OCI-LY1 (cell line): ENCODE measurements around the gene TIAM1.

Experiments
- H2AFZ ChIP-seq: fragments of 200-600 bp; sonication (generic), shearing (Covaris generic); 2 replicates; pipeline ENCODE4 v1.6.0; 2014; ENCODE audit warnings: antibody characterized with exemption, mild to moderate bottlenecking, low read length
- H3F3A ChIP-seq: fragments of 200-600 bp; sonication (generic), shearing (Covaris generic); 2 replicates; pipeline ENCODE4 v1.6.0; 2014; ENCODE audit warnings: mild to moderate bottlenecking, antibody characterized with exemption, low read length, moderate library complexity; ENCODE audit not compliant: insufficient read depth
- H3K27ac ChIP-seq: fragments of 200-600 bp; sonication (generic); 2 replicates; pipeline ENCODE4 v1.5.1; 2014; ENCODE audit warnings: low read length, mixed run types, mild to moderate bottlenecking, low read depth; ENCODE audit not compliant: poor library complexity, severe bottlenecking
- H3K27me3 ChIP-seq: fragments of 200-600 bp; sonication (generic); 2 replicates; pipeline ENCODE4 v1.6.0; 2014; ENCODE audit warnings: antibody characterized with exemption, mild to moderate bottlenecking, low read length, moderate library complexity; ENCODE audit not compliant: insufficient read depth
- H3K36me3 ChIP-seq: fragments of 200-600 bp; sonication (generic); 2 replicates; pipeline ENCODE4 v1.6.1; 2014; ENCODE audit warnings: mild to moderate bottlenecking, antibody characterized with exemption, low read length, moderate library complexity, mixed read lengths; ENCODE audit not compliant: insufficient read depth
- H3K4me1 ChIP-seq: fragments of 200-600 bp; sonication (generic); 2 replicates; pipeline ENCODE4 v1.5.1; 2014; ENCODE audit warnings: mild to moderate bottlenecking, low read length, moderate library complexity; ENCODE audit not compliant: insufficient read depth, severe bottlenecking
- H3K4me2 ChIP-seq: fragments of 200-600 bp; sonication (generic), shearing (Covaris generic); 2 replicates; pipeline ENCODE4 v1.6.1; 2014; ENCODE audit warnings: low read length
- H3K4me3 ChIP-seq: fragments of 200-600 bp; sonication (generic); 2 replicates; pipeline ENCODE4 v1.5.1; 2014; ENCODE audit warnings: low read length, low read depth, mild to moderate bottlenecking, mixed read lengths; ENCODE audit not compliant: poor library complexity, severe bottlenecking
- H3K79me2 ChIP-seq: fragments of 200-600 bp; shearing (Covaris generic); 2 replicates; pipeline ENCODE4 v1.6.1; 2016; ENCODE audit warnings: mixed run types, low read length, mixed read lengths; ENCODE audit not compliant: insufficient read depth
- H3K9ac ChIP-seq: fragments of 200-600 bp; sonication (generic), shearing (Covaris generic); 2 replicates; pipeline ENCODE4 v1.6.1; 2014; ENCODE audit warnings: mild to moderate bottlenecking, low read length, mixed read lengths
- H3K9me2 ChIP-seq: fragments of 200-600 bp; sonication (generic), shearing (Covaris generic); 2 replicates; pipeline ENCODE4 v1.6.1; 2014; ENCODE audit warnings: low read depth, mild to moderate bottlenecking, low read length, mixed read lengths
- H3K9me3 ChIP-seq: fragments of 200-600 bp; shearing (Covaris generic); 2 replicates; pipeline ENCODE4 v1.6.1; 2014; ENCODE audit warnings: low read length, mixed read lengths
- H4K20me1 ChIP-seq: fragments of 200-600 bp; sonication (generic), shearing (Covaris generic); 2 replicates; pipeline ENCODE4 v1.6.0; 2016; ENCODE audit warnings: mild to moderate bottlenecking, low read length; ENCODE audit not compliant: insufficient read depth
- CTCF ChIP-seq: fragments of 200-600 bp; sonication (generic), shearing (Covaris generic); IDR thresholded peaks from 2 replicates; pipeline ENCODE4 v1.5.1; 2017; ENCODE audit warnings: mild to moderate bottlenecking, antibody characterized with exemption, low read length, moderate library complexity, mixed read lengths
- EZH2 ChIP-seq: fragments of 200-600 bp; sonication (generic), shearing (Covaris generic); IDR thresholded peaks from 2 replicates; pipeline ENCODE4 v1.8.0; 2017; ENCODE audit warnings: borderline replicate concordance, mixed run types, mild to moderate bottlenecking, antibody characterized with exemption, low read length, moderate library complexity, mixed read lengths

Gene TIAM1

DNA sequence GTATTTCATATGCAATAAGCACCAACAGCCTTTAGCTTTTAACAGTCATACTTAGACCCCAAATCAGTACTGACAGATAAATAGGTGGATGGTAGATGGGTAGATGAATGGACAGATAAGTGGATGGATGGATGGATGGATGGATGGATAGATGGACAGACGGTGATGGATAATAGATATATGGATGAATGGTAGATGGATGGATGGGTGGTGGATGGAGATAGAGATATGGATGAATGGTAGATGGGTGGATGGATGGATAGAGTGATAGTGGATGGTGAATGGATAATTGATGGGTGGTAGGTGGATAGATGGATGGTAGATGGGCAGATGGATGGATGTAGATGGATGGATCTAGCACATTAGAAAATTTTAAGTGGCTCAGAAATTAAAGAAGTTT is 62.5 kb downstream of the TIAM1 start:
- no peak overlapping the region for H3K9ac ChIP-seq
- no peaks in the 10 kb centered on the region for H3K4me1 ChIP-seq
- no peak overlapping the region for H3K27ac ChIP-seq
- no peaks in the 10 kb centered on the region for H4K20me1 ChIP-seq
- H3K27me3 ChIP-seq: no peaks in the 10 kb centered on the region
- H3K9me2 ChIP-seq: no peaks in the 10 kb centered on the region
- H3K36me3 ChIP-seq: no peaks in the 10 kb centered on the region
- no peaks in the 10 kb centered on the region for H3K79me2 ChIP-seq
- no peaks in the 10 kb centered on the region for H3F3A ChIP-seq
- TF ChIP-seq EZH2 (no peak), CTCF (no peak)
- H2AFZ ChIP-seq: no peak overlapping the region
- no peak overlapping the region for H3K4me3 ChIP-seq
- H3K4me2 ChIP-seq: no peak overlapping the region
- H3K9me3 ChIP-seq: no peaks in the 10 kb centered on the region

- H3K4me3 ChIP-seq: no peak overlapping the region
- H3K4me2 ChIP-seq: no peak overlapping the region
- H3K36me3 ChIP-seq: no peaks in the 10 kb centered on the region
- H4K20me1 ChIP-seq: no peaks in the 10 kb centered on the region
- H2AFZ ChIP-seq: no peak overlapping the region
- H3K27me3 ChIP-seq: no peaks in the 10 kb centered on the region
- no peak overlapping the region for H3K27ac ChIP-seq
- H3K79me2 ChIP-seq: no peaks in the 10 kb centered on the region
- H3K9me2 ChIP-seq: no peaks in the 10 kb centered on the region
- no peaks in the 10 kb centered on the region for H3K9me3 ChIP-seq
- no peak for TF ChIP-seq CTCF
- no peak for TF ChIP-seq EZH2
- no peak overlapping the region for H3K9ac ChIP-seq
- H3K4me1 ChIP-seq: no peaks in the 10 kb centered on the region
- no peaks in the 10 kb centered on the region for H3F3A ChIP-seq
Observed at GRCh38 chr21:31279986-31280385, 64.1 kb downstream of the TIAM1 start.

DNA sequence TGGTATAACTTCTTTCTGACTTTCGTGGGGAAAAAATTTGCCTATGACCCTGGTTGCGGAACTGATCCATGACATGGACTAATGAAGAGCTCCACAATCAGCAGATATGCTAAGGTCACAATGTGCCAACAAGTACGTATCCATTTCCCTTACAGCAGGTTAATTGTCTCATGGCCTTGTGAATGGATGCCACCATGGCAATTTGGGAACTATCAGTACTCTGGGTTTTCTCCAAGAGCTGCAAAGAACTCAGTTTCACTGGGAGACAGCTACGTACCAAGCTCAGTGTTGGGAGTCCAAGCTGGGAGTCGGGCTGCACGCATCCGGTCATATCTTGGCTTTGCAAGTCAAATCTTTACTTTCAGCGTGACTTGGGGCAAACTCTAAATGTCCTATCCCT is 64.8 kb downstream of the TIAM1 start:
- H3K9me2 ChIP-seq: no peaks in the 10 kb centered on the region
- H3K36me3 ChIP-seq: no peaks in the 10 kb centered on the region
- no peak overlapping the region for H3K27ac ChIP-seq
- H3K4me2 ChIP-seq: no peak overlapping the region
- H3K9me3 ChIP-seq: no peaks in the 10 kb centered on the region
- H3K4me3 ChIP-seq: no peak overlapping the region
- no peaks in the 10 kb centered on the region for H4K20me1 ChIP-seq
- H3K9ac ChIP-seq: no peak overlapping the region
- no peaks in the 10 kb centered on the region for H3K27me3 ChIP-seq
- no peaks in the 10 kb centered on the region for H3K79me2 ChIP-seq
- no peaks in the 10 kb centered on the region for H3F3A ChIP-seq
- H3K4me1 ChIP-seq: no peaks in the 10 kb centered on the region
- no peak overlapping the region for H2AFZ ChIP-seq
- TF ChIP-seq EZH2 (no peak), CTCF (no peak)
